Activated CD4-positive, alpha-beta T cell treated with anti-CD3 and anti-CD28 coated beads, Interleukin-2, amount 50 U/mL, for 48 hours (primary cell): ENCODE data around the gene HDAC7.
"Not testable (repeated sequence)": the region's sequence is repeated elsewhere in the genome, so short reads cannot be mapped to it uniquely, and the experiment has no call there.

Source experiments
- DNase-seq, 2 experiments: peaks; one replicate each; pipeline ENCODE4 v3.0.0-alpha.2; 2020

HDAC7 gene

GRCh38 chr12:47811581-47812484 is 7.9 kb downstream of the HDAC7 start:
- peak; percentile 28 to 32 for DNase-seq

- no peak for DNase-seq
Observed at GRCh38 chr12:47811072-47811396, 8.7 kb downstream of the HDAC7 start.

GRCh38 chr12:47809518-47809917 is 10.2 kb downstream of the HDAC7 start:
- not testable (repeated sequence) for DNase-seq

GRCh38 chr12:47808574-47809365 is 10.9 kb downstream of the HDAC7 start:
- DNase-seq, result peak; percentile 71 to 75

- peak; percentile 86 to 90 for DNase-seq
Observed at GRCh38 chr12:47808050-47808449, 11.7 kb downstream of the HDAC7 start.

- DNase-seq, result no peak
Observed at GRCh38 chr12:47807338-47807737, 12.4 kb downstream of the HDAC7 start.

GRCh38 chr12:47805417-47805816 is 14.3 kb downstream of the HDAC7 start:
- no peak for DNase-seq

GRCh38 chr12:47804171-47804570 is 15.5 kb downstream of the HDAC7 start:
- no peak for DNase-seq

GRCh38 chr12:47803191-47803875 is 16.4 kb downstream of the HDAC7 start:
- no peak for DNase-seq

GRCh38 chr12:47802312-47802711 is 17.4 kb downstream of the HDAC7 start:
- DNase-seq, result no peak

- DNase-seq, result no peak
Observed at GRCh38 chr12:47801904-47802246, 17.8 kb downstream of the HDAC7 start.

- DNase-seq, result no peak
Observed at GRCh38 chr12:47801170-47801903, 18.4 kb downstream of the HDAC7 start.

GRCh38 chr12:47800582-47800981 is 19.1 kb downstream of the HDAC7 start:
- no peak for DNase-seq

GRCh38 chr12:47799357-47799955 is 20.2 kb downstream of the HDAC7 start:
- no peak for DNase-seq

- DNase-seq, result no peak
Observed at GRCh38 chr12:47798382-47798948, 21.2 kb downstream of the HDAC7 start.

- DNase-seq, result no peak
Observed at GRCh38 chr12:47797441-47797840, 22.3 kb downstream of the HDAC7 start.

- DNase-seq, result no peak
Observed at GRCh38 chr12:47795814-47796411, 23.8 kb downstream of the HDAC7 start.

- DNase-seq, result no peak
Observed at GRCh38 chr12:47795121-47795813, 24.4 kb downstream of the HDAC7 start.

GRCh38 chr12:47794679-47795078 is 25.0 kb downstream of the HDAC7 start:
- no peak for DNase-seq

GRCh38 chr12:47793015-47793681 is 26.6 kb downstream of the HDAC7 start:
- DNase-seq, result no peak
